Neural progenitor cell (in vitro differentiated cells): ENCODE measurements around the gene MYLK.

ENCODE experiments used
- CTCF ChIP-seq: fragments of 200-600 bp; sonication (generic); IDR thresholded peaks from 2 replicates; pipeline ENCODE4 v1.5.1; 2017; ENCODE audit warnings: antibody characterized with exemption, mild to moderate bottlenecking
- EZH2phosphoT487 ChIP-seq: fragments of 200-600 bp; sonication (generic); IDR thresholded peaks from 2 replicates; pipeline ENCODE4 v1.6.1; 2017; ENCODE audit warnings: antibody characterized with exemption

- TF ChIP-seq CTCF (no peak), EZH2phosphoT487 (no peak)
Measured at GRCh38 chr3:123732447-123732846, 151.7 kb downstream of the MYLK start.
